HL-60 (cell line): Measurements from ENCODE around the gene MCIDAS.

Experiments used
- DNase-seq, 2 experiments: peaks; one replicate each; pipeline ENCODE4 v3.0.0-alpha.2; 2010 to 2020; ENCODE audit warnings: low read depth in 1 of 2, low spot score in 1 of 2
- H3K27ac ChIP-seq: fragments of 250-450 bp; sonication (Bioruptor Pico); replicated peaks from 2 replicates; pipeline ENCODE4 v1.5.1; 2020; ENCODE audit warnings: mild to moderate bottlenecking, moderate library complexity
- H3K27me3 ChIP-seq: fragments of 250-450 bp; sonication (Bioruptor Pico); 2 replicates; pipeline ENCODE4 v1.5.1; 2021; ENCODE audit warnings: mild to moderate bottlenecking, moderate library complexity; ENCODE audit not compliant: insufficient read depth, poor library complexity, severe bottlenecking
- H3K4me3 ChIP-seq: replicated peaks from 2 replicates; pipeline ENCODE4 v1.5.1; 2011; ENCODE audit warnings: mild to moderate bottlenecking, control low read depth, low read length; ENCODE audit not compliant: insufficient read depth
- CTCF ChIP-seq: IDR thresholded peaks from one replicate; pipeline ENCODE4 v1.5.1; 2011; ENCODE audit warnings: low read length, control low read depth, inconsistent platforms; ENCODE audit not compliant: insufficient read depth
- GABPA ChIP-seq: IDR thresholded peaks from 2 replicates; pipeline ENCODE4 v1.6.1; 2012; ENCODE audit warnings: low read depth
- POLR2AphosphoS5 ChIP-seq: IDR thresholded peaks from 2 replicates; pipeline ENCODE4 v1.6.1; 2012; ENCODE audit warnings: low read depth
- REST ChIP-seq: IDR thresholded peaks from 2 replicates; pipeline ENCODE4 v1.6.1; 2012; ENCODE audit warnings: low read depth; ENCODE audit not compliant: insufficient replicate concordance
- SPI1 ChIP-seq: IDR thresholded peaks from 2 replicates; pipeline ENCODE4 v1.6.1; 2012; ENCODE audit warnings: low read depth, mild to moderate bottlenecking, borderline replicate concordance

MCIDAS gene

GRCh38 chr5:55230086-55230629 is 3.0 kb upstream of the MCIDAS start:
- Histone ChIP-seq H3K27me3 (peaks cover 43% of the 10 kb centered on the region), H3K27ac (no peak overlapping the region), H3K4me3 (no peak overlapping the region)
- TF ChIP-seq SPI1 = no peak
- TF ChIP-seq CTCF = no peak
- TF ChIP-seq GABPA = no peak
- TF ChIP-seq POLR2AphosphoS5 = no peak
- no peak for TF ChIP-seq REST
- DNase-seq = no peak

GRCh38 chr5:55227664-55228430 is 732 bp upstream of the MCIDAS start:
- Histone ChIP-seq H3K27me3 (peaks cover 49% of the 10 kb centered on the region), H3K27ac (no peak overlapping the region), H3K4me3 (peak overlapping the region; percentile 32)
- TF ChIP-seq SPI1 (no peak), GABPA (no peak), POLR2AphosphoS5 (no peak), CTCF (no peak), REST (no peak)
- DNase-seq = no peak

- TF ChIP-seq POLR2AphosphoS5 (no peak), CTCF (peak; percentile 26)
- peak in 1 of 2 experiments; percentile 55 for DNase-seq
- Histone ChIP-seq H3K27ac (no peak overlapping the region), H3K27me3 (peaks cover 45% of the 10 kb centered on the region), H3K4me3 (peak overlapping the region; percentile 32)
These were observed 835 bp downstream of the MCIDAS start for GRCh38 chr5:55226027-55226933.
